ENCODE measurements around the gene ZNF784. TPM values are rescaled to one million over a fixed set of nuclear protein-coding genes. Genes with fewer than 3 reads are reported as not detected.

The ZNF784 gene
- 10 to 100 TPM in 2 of 4 donors, 1 to 10 TPM in 2; 5.7 to 10.3 (median 8.3) TPM for total RNA-seq

GRCh38 chr19:55624109-55625003 lies at the start of gene ZNF784:
TSS of gene ZNF784 (minus strand) at chr19:55624566. CDS start at chr19:55624561, 5 bp downstream.
- H3K4me3 ChIP-seq (ENCODE audit: low read depth, poor library complexity, severe bottlenecking), result peak within 1 kb of the TSS; percentile 26
- WGBS, 2 donors, result 1% methylated on average over 26 to 39 of the region's 56 CpGs
- intact Hi-C loops (cut with DNase I; ENCODE audit: low total_unique reads), result no loop called here
- DNase-seq (ENCODE audit: low spot score in 2 of 2), result peak; percentile 89 to 99
- no peak for TF ChIP-seq POLR2A (IDR thresholded peaks at IDR 0.05)
- no peak for TF ChIP-seq CTCF (IDR thresholded peaks at IDR 0.05)

- intact Hi-C loops (cut with DNase I; ENCODE audit: low total_unique reads), result loop anchor here (5.0 kb wide), 1 partner anchor 833 kb away; the partner anchor contains the start of gene ZNF471
- DNase-seq (ENCODE audit: low spot score in 2 of 2), result no peak
- TF ChIP-seq POLR2A (IDR thresholded peaks at IDR 0.05) (no peak), CTCF (IDR thresholded peaks at IDR 0.05) (no peak)
- H3K4me3 ChIP-seq (ENCODE audit: low read depth, poor library complexity, severe bottlenecking), result no peak overlapping the region
- WGBS, 2 donors, result 75 to 76% methylated on average over 15 of the region's 15 CpGs
Observed at GRCh38 chr19:55673889-55674288, 49.5 kb upstream of the ZNF784 start.

- no peak for TF ChIP-seq POLR2A (IDR thresholded peaks at IDR 0.05)
- DNase-seq (ENCODE audit: low spot score in 2 of 2), result no peak
- intact Hi-C loops (cut with DNase I; ENCODE audit: low total_unique reads), result loop anchor here (5.0 kb wide), 1 partner anchor 834 kb away; the partner anchor contains the start of gene ZNF471
- 79 to 80% methylated on average over 9 of the region's 9 CpGs for WGBS, 2 donors
- H3K4me3 ChIP-seq (ENCODE audit: low read depth, poor library complexity, severe bottlenecking), result no peak overlapping the region
Observed at GRCh38 chr19:55673465-55673864, 49.1 kb upstream of the ZNF784 start.

- no peak overlapping the region for H3K4me3 ChIP-seq (ENCODE audit: low read depth, poor library complexity, severe bottlenecking)
- WGBS, 2 donors, result 83 to 87% methylated on average over 5 of the region's 5 CpGs
- TF ChIP-seq POLR2A (IDR thresholded peaks at IDR 0.05) (no peak), CTCF (IDR thresholded peaks at IDR 0.05) (no peak)
- DNase-seq (ENCODE audit: low spot score in 2 of 2), result no peak
- intact Hi-C loops (cut with DNase I; ENCODE audit: low total_unique reads), result loop anchor here (5.0 kb wide), 1 partner anchor 835 kb away; the partner anchor contains the start of gene ZNF471
Observed at GRCh38 chr19:55672418-55672817, 48.1 kb upstream of the ZNF784 start.

- DNase-seq (ENCODE audit: low spot score in 2 of 2), result no peak
- 72 to 74% methylated on average over 2 of the region's 2 CpGs for WGBS, 2 donors
- no peak overlapping the region for H3K4me3 ChIP-seq (ENCODE audit: low read depth, poor library complexity, severe bottlenecking)
- intact Hi-C loops (cut with DNase I; ENCODE audit: low total_unique reads), result loop anchor here (5.0 kb wide), 1 partner anchor 836 kb away; the partner anchor contains the start of gene ZNF471
- no peak for TF ChIP-seq CTCF (IDR thresholded peaks at IDR 0.05)
- TF ChIP-seq POLR2A (IDR thresholded peaks at IDR 0.05), result no peak
Observed at GRCh38 chr19:55671054-55671378, 46.6 kb upstream of the ZNF784 start.

GRCh38 chr19:55670280-55671053 lies 46.1 kb upstream of the ZNF784 start:
- no peak overlapping the region for H3K4me3 ChIP-seq (ENCODE audit: low read depth, poor library complexity, severe bottlenecking)
- intact Hi-C loops (cut with DNase I; ENCODE audit: low total_unique reads), result loop anchor here (5.0 kb wide), 1 partner anchor 837 kb away; the partner anchor contains the start of gene ZNF471
- 81 to 84% methylated on average over 22 to 23 of the region's 23 CpGs for WGBS, 2 donors
- no peak for DNase-seq (ENCODE audit: low spot score in 2 of 2)
- no peak for TF ChIP-seq CTCF (IDR thresholded peaks at IDR 0.05)
- TF ChIP-seq POLR2A (IDR thresholded peaks at IDR 0.05), result no peak

Data from lower leg skin (tissue), 4 donors.